Measurements from ENCODE around the gene SIPA1L3.

DNA sequence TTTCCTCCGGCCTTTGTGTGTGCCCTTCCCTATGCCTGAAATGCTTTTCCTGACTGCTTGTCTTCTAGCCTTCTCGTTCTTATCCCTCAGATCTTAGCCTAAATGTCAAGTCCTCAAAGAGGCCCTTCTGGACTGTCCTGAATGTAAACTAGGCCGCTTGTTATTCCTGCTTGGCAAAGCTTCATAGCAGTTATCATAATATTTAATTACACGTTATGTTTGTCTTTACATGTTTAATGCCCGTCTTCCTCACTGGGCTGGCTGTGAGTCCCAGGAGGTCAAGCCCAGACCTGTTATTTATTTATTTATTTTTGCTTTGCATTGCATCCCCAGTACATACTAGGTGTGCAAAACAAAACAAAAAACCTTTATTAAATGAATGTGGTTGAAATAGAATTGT, 62.7 kb downstream of the SIPA1L3 start:
- TF ChIP-seq CTCF (IDR thresholded peaks at IDR 0.05; ENCODE audit: poor library complexity, severe bottlenecking) (no peak), EP300 (conservative IDR thresholded peaks at IDR 0.05; ENCODE audit: poor library complexity, severe bottlenecking) (no peak)

Data from neural cell (in vitro differentiated cells).